HCT116 (cell line): ENCODE results near the gene MICAL3. TPM values are rescaled to one million over a fixed set of nuclear protein-coding genes. Genes with fewer than 3 reads are reported as not detected.

Experiments
- ATAC-seq: fragments of 200-7000 bp; cut with Tn5 transposase; 2 replicates; pipeline ENCODE4 v1.9.1; 2020; ENCODE audit warnings: mild to moderate bottlenecking, moderate library complexity
- BruUV-seq: library from RNA; stranded (reverse); fragments of 400-500 nt; replicated peaks from 2 replicates; lab custom pipeline; 2021; lab: Mats Ljungman, UMichigan
- CTCF ChIA-PET: fragments of 300-600 bp; sonication (Branson Sonifier 250); formaldehyde crosslinking; loops from one replicate; lab custom pipeline; 2021; ENCODE audit warnings: antibody characterized with exemption; lab: Charles Lee
- POLR2A ChIA-PET: fragments of 300-600, 350-600 bp; sonication (Branson Sonifier 250); formaldehyde crosslinking; loops from one replicate; lab custom pipeline; 2021; ENCODE audit warnings: antibody characterized with exemption; lab: Charles Lee
- RAD21 ChIA-PET, 2 experiments: fragments of 300-600 bp; sonication (Branson Sonifier 250); formaldehyde crosslinking; loops; one replicate each; lab custom pipeline; 2023; ENCODE audit warnings: low total read pairs in 2 of 2; ENCODE audit not compliant: uncharacterized antibody in 2 of 2, unreplicated experiment in 2 of 2, low non-redundant PET in 1 of 2; lab: Charles Lee
- DNase-seq: peaks from one replicate; pipeline ENCODE4 v3.0.0-alpha.2; 2010; ENCODE audit warnings: low read depth, low spot score
- H2AFZ ChIP-seq: fragments of 200-600 bp; shearing (Covaris generic), sonication (generic); 2 replicates; pipeline ENCODE4 v1.6.1; 2017; ENCODE audit warnings: low read depth, mixed run types, mixed read lengths, antibody characterized with exemption, low read length; ENCODE audit not compliant: poor library complexity, severe bottlenecking
- H3K27ac ChIP-seq: 2 replicates; pipeline ENCODE4 v1.5.1; 2012; ENCODE audit warnings: low read depth, low read length
- H3K27me3 ChIP-seq: fragments of 200-600 bp; sonication (generic); 2 replicates; pipeline ENCODE4 v1.6.1; 2016; ENCODE audit warnings: mixed run types, low read length, mixed read lengths; ENCODE audit not compliant: insufficient read depth
- H3K36me3 ChIP-seq, 2 experiments: fragments of 200-500 bp in 1 of 2; fragments of 200-600 bp in 1 of 2; sonication (Bioruptor generic) in 1 of 2; sonication (generic) in 1 of 2; 2 replicates each; pipeline versions ENCODE4 v1.5.1 to v1.6.1; 2014 to 2016; ENCODE audit warnings: low read length in 2 of 2, inconsistent platforms in 1 of 2, mixed read lengths in 1 of 2, mixed run types in 1 of 2; ENCODE audit not compliant: insufficient read depth in 2 of 2, control insufficient read depth in 1 of 2
- H3K4me1 ChIP-seq, 2 experiments: fragments of 200-600 bp in 1 of 2; sonication (generic) in 1 of 2; 2 replicates each; pipeline versions ENCODE4 v1.5.1 to v1.6.1; 2012 to 2017; ENCODE audit warnings: low read length in 2 of 2, inconsistent platforms in 1 of 2, mild to moderate bottlenecking in 1 of 2, mixed read lengths in 1 of 2, mixed run types in 1 of 2, moderate library complexity in 1 of 2; ENCODE audit not compliant: insufficient read depth in 2 of 2, control insufficient read depth in 1 of 2
- H3K4me2 ChIP-seq: fragments of 200-600 bp; sonication (generic); 2 replicates; pipeline ENCODE4 v1.6.1; 2017; ENCODE audit warnings: mixed run types, low read length, mixed read lengths
- H3K4me3 ChIP-seq, 2 experiments: fragments of 200-600 bp in 1 of 2; sonication (generic) in 1 of 2; replicated peaks in 1 of 2; 2 replicates each; pipeline ENCODE4 v1.5.1; 2011 to 2016; ENCODE audit warnings: low read length in 2 of 2, control low read depth in 1 of 2, low read depth in 1 of 2, mild to moderate bottlenecking in 1 of 2, mixed read lengths in 1 of 2, mixed run types in 1 of 2
- H3K79me2 ChIP-seq: fragments of 200-600 bp; sonication (generic); 2 replicates; pipeline ENCODE4 v1.6.1; 2017; ENCODE audit warnings: mild to moderate bottlenecking, mixed run types, low read length, moderate library complexity, mixed read lengths; ENCODE audit not compliant: insufficient read depth
- H3K9ac ChIP-seq: fragments of 200-600 bp; sonication (generic); 2 replicates; pipeline ENCODE4 v1.6.1; 2016; ENCODE audit warnings: low read length, mixed read lengths
- H3K9me2 ChIP-seq: fragments of 200-600 bp; sonication (generic), shearing (Covaris generic); 2 replicates; pipeline ENCODE4 v1.6.1; 2017; ENCODE audit warnings: mixed run types, mild to moderate bottlenecking, moderate library complexity; ENCODE audit not compliant: insufficient read depth
- H3K9me3 ChIP-seq, 2 experiments: fragments of 200-500 bp in 1 of 2; fragments of 200-600 bp in 1 of 2; sonication (Bioruptor generic) in 1 of 2; sonication (generic) in 1 of 2; 2 replicates each; pipeline ENCODE4 v1.6.1; 2014 to 2017; ENCODE audit warnings: low read length in 2 of 2, mixed read lengths in 2 of 2, inconsistent platforms in 1 of 2, low read depth in 1 of 2, mild to moderate bottlenecking in 1 of 2, mixed run types in 1 of 2, moderate library complexity in 1 of 2; ENCODE audit not compliant: control insufficient read depth in 1 of 2, insufficient read depth in 1 of 2
- H4K20me1 ChIP-seq: fragments of 200-600 bp; sonication (generic), shearing (Covaris generic); 2 replicates; pipeline ENCODE4 v1.6.1; 2017; ENCODE audit warnings: mixed run types, mild to moderate bottlenecking, moderate library complexity; ENCODE audit not compliant: insufficient read depth
- CBX3 ChIP-seq: IDR thresholded peaks from 2 replicates; pipeline ENCODE4 v1.6.1; 2012; ENCODE audit warnings: low read depth
- CEBPB ChIP-seq: IDR thresholded peaks from 2 replicates; pipeline ENCODE4 v1.6.1; 2012; ENCODE audit warnings: low read depth
- EGR1 ChIP-seq: IDR thresholded peaks from 2 replicates; pipeline ENCODE4 v1.6.1; 2012; ENCODE audit warnings: low read depth
- ELF1 ChIP-seq: IDR thresholded peaks from 2 replicates; pipeline ENCODE4 v1.6.1; 2012; ENCODE audit warnings: low read depth, borderline replicate concordance
- EZH2 ChIP-seq: fragments of 200-600 bp; sonication (generic); IDR thresholded peaks from 2 replicates; pipeline ENCODE4 v1.6.1; 2017; ENCODE audit warnings: antibody characterized with exemption, mixed run types
- EZH2phosphoT487 ChIP-seq: fragments of 200-600 bp; IDR thresholded peaks from 2 replicates; pipeline ENCODE4 v1.6.1; 2018; ENCODE audit warnings: antibody characterized with exemption, borderline replicate concordance
- FOSL1 ChIP-seq: IDR thresholded peaks from 2 replicates; pipeline ENCODE4 v1.6.1; 2012; ENCODE audit warnings: low read depth
- MAX ChIP-seq: IDR thresholded peaks from 2 replicates; pipeline ENCODE4 v1.6.1; 2012
- POLR2A ChIP-seq: IDR thresholded peaks from 2 replicates; pipeline ENCODE4 v1.7.0; 2011; ENCODE audit warnings: borderline replicate concordance; ENCODE audit not compliant: insufficient read depth, insufficient read length; ENCODE audit errors: extremely low read depth
- POLR2AphosphoS5 ChIP-seq: IDR thresholded peaks from 2 replicates; pipeline ENCODE4 v1.6.1; 2011; ENCODE audit warnings: mild to moderate bottlenecking, low read depth, low read length, moderate library complexity
- REST ChIP-seq: IDR thresholded peaks from 2 replicates; pipeline ENCODE4 v1.6.1; 2012; ENCODE audit warnings: low read depth
- SIN3A ChIP-seq: IDR thresholded peaks from 2 replicates; pipeline ENCODE4 v1.6.1; 2012; ENCODE audit warnings: low read depth
- SP1 ChIP-seq: IDR thresholded peaks from 2 replicates; pipeline ENCODE4 v1.6.1; 2012; ENCODE audit warnings: low read depth
- TCF7L2 ChIP-seq: IDR thresholded peaks from 2 replicates; pipeline ENCODE4 v1.7.0; 2011; ENCODE audit warnings: borderline replicate concordance, inconsistent platforms; ENCODE audit not compliant: insufficient read depth, insufficient read length; ENCODE audit errors: extremely low read depth
- YY1 ChIP-seq: IDR thresholded peaks from 2 replicates; pipeline ENCODE4 v1.6.1; 2011; ENCODE audit warnings: low read length, low read depth, moderate library complexity, mild to moderate bottlenecking; ENCODE audit not compliant: insufficient replicate concordance; ENCODE audit errors: extremely low read depth
- ZBTB33 ChIP-seq: IDR thresholded peaks from 2 replicates; pipeline ENCODE4 v1.6.1; 2011; ENCODE audit warnings: mild to moderate bottlenecking, low read length, moderate library complexity; ENCODE audit not compliant: insufficient replicate concordance; ENCODE audit errors: extremely low read depth
- ZFX ChIP-seq: fragments of 450-650 bp; IDR thresholded peaks from 2 replicates; pipeline ENCODE4 v1.6.1; 2017
- intact Hi-C: fragments of 100-400 bp; cut with micrococcal nuclease; formaldehyde crosslinking; loops from 2 replicates; pipeline ENCODE4 v1.10.0; 2022
- total RNA-seq: library from RNA; stranded (reverse); gene quantifications from one replicate; pipeline ENCODE4 v1.2.1, GENCODE V29; 2021; ENCODE audit not compliant: unreplicated experiment
- TF ChIP-seq, protein P1 (sequence below): IDR thresholded peaks from 2 replicates; pipeline ENCODE4 v1.6.1; 2012

Gene MICAL3
- total RNA-seq, 1 experiment from 2014 or later, result 30.8 TPM

GRCh38 chr22:18056807-18057474, 32.6 kb upstream of the MICAL3 start:
- H3K4me2 ChIP-seq, result peak overlapping the region; percentile 31
- ChIA-PET POLR2A (interaction anchor here (0.8 kb wide), 1 partner anchor 8 kb away, joined by 3 read pairs; no protein-coding TSS in a partner anchor), CTCF (interaction anchor here (0.6 kb wide), 1 partner anchor 15 kb away, joined by 3 read pairs; no protein-coding TSS in a partner anchor), RAD21 (no interaction called here)
- no peaks in the 10 kb centered on the region for H3K79me2 ChIP-seq
- no peak overlapping the region for H2AFZ ChIP-seq
- H3K9ac ChIP-seq, result no peak overlapping the region; the same call in 1 of the 2 replicates
- no peaks in the 10 kb centered on the region; the same call in 1 of the 2 replicates for H3K9me2 ChIP-seq
- H3K27me3 ChIP-seq, result no peaks in the 10 kb centered on the region
- BruUV-seq, result no TSS peak
- H3K27ac ChIP-seq, result no peak overlapping the region
- no peaks in the 10 kb centered on the region for H3K9me3 ChIP-seq
- H4K20me1 ChIP-seq, result no peaks in the 10 kb centered on the region
- H3K4me1 ChIP-seq, result peaks cover 0 to 37% of the 10 kb centered on the region in 2 experiments; a peak in 3 of 4 replicates
- ATAC-seq (no peak), DNase-seq (no peak)
- no peak overlapping the region for H3K4me3 ChIP-seq
- no peak for TF ChIP-seq REST
- TF ChIP-seq FOSL1, result no peak
- TF ChIP-seq POLR2A, result no peak
- TF ChIP-seq CEBPB, result no peak
- TF ChIP-seq MAX, result no peak
- no peak for TF ChIP-seq SIN3A
- TF ChIP-seq ZBTB33, result no peak
- TF ChIP-seq CBX3, result no peak
- TF ChIP-seq, protein P1, sequence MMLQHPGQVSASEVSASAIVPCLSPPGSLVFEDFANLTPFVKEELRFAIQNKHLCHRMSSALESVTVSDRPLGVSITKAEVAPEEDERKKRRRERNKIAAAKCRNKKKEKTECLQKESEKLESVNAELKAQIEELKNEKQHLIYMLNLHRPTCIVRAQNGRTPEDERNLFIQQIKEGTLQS, result no peak
- no peak for TF ChIP-seq POLR2AphosphoS5
- TF ChIP-seq EGR1, result no peak
- no peak for TF ChIP-seq TCF7L2
- TF ChIP-seq ZFX, result no peak
- no peak for TF ChIP-seq EZH2phosphoT487
- TF ChIP-seq SP1, result no peak
- TF ChIP-seq EZH2, result no peak
- no peak for TF ChIP-seq ELF1
- TF ChIP-seq YY1, result no peak
- intact Hi-C loops, result no loop called here
- no peaks in the 10 kb centered on the region for H3K36me3 ChIP-seq
